Measurements from ENCODE around the gene CDH23. TPM values are rescaled to one million over a fixed set of nuclear protein-coding genes. Genes with fewer than 3 reads are reported as not detected.

CDH23 gene
- total and polyA plus RNA-seq, 2 donors from 2014 or later, result 1.1 to 6.4 TPM

DNA sequence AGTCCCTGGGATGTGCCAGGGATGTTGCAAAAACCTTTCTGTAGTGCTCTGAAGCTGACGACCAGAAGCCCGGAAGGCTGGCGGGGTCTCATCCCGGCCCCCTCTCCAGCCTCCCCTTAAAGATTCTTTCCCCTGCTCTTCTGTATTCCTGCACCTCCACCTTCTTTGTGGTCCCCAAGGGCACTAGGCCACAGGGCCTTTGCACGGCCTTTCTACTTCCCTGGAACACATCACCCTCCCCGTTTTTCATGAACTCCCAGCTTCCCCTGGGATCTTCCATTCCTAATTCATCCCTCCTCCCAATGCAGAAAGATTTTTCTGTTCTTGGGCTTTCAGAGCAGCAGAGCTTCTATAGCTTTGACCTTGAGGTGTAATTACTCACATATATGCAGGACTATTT is 127.0 kb downstream of the CDH23 start:
- no peak for DNase-seq
- TF ChIP-seq, protein P1, sequence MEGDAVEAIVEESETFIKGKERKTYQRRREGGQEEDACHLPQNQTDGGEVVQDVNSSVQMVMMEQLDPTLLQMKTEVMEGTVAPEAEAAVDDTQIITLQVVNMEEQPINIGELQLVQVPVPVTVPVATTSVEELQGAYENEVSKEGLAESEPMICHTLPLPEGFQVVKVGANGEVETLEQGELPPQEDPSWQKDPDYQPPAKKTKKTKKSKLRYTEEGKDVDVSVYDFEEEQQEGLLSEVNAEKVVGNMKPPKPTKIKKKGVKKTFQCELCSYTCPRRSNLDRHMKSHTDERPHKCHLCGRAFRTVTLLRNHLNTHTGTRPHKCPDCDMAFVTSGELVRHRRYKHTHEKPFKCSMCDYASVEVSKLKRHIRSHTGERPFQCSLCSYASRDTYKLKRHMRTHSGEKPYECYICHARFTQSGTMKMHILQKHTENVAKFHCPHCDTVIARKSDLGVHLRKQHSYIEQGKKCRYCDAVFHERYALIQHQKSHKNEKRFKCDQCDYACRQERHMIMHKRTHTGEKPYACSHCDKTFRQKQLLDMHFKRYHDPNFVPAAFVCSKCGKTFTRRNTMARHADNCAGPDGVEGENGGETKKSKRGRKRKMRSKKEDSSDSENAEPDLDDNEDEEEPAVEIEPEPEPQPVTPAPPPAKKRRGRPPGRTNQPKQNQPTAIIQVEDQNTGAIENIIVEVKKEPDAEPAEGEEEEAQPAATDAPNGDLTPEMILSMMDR (IDR thresholded peaks at IDR 0.05; ENCODE audit: borderline replicate concordance, extremely low read depth, insufficient read depth), result no peak
- Histone ChIP-seq H3K4me3 (ENCODE audit: low read length in 3 of 3) (no peak overlapping the region), H3K27me3 (ENCODE audit: control insufficient read depth, insufficient read depth, low read length) (no peaks in the 10 kb centered on the region), H3K36me3 (ENCODE audit: control insufficient read depth in 2 of 3, insufficient read depth in 3 of 3, low read length in 3 of 3) (no peaks in the 10 kb centered on the region), H3K4me1 (ENCODE audit: control insufficient read depth in 2 of 3, insufficient read depth in 2 of 3, low read depth in 1 of 3, low read length in 3 of 3) (peaks cover 0 to 6% (median 4%) of the 10 kb centered on the region in 3 donors), H3K9ac (ENCODE audit: low read length in 3 of 3) (no peak overlapping the region), H3K27ac (ENCODE audit: low read depth in 2 of 2, low read length in 2 of 2) (no peak overlapping the region), H3K9me3 (ENCODE audit: control insufficient read depth in 2 of 3, insufficient read depth in 1 of 3, low read length in 3 of 3) (no peaks in the 10 kb centered on the region)
- no peak for FAIRE-seq
- intact Hi-C loops (cut with DNase I), result no loop called here

DNA sequence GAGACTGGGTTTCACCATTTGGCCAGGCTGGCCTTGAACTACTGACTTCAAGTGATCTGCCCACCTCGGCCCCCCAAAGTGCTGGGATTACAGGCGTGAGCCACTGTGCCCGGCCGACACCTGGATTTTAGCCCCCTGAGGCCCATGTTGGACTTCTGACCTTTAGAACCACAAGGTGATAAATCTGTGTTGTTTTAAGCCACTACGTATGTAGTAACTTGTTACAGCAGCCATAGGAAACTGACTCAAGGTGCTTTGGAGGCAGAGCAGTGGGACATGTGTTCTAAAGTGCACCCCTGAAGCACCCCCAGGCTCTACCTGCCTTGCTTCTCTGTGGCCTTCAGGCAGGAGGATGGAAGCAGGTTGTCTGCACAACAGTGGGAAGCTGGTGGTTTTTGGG is 128.4 kb downstream of the CDH23 start:
- TF ChIP-seq, protein P1 (IDR thresholded peaks at IDR 0.05; ENCODE audit: borderline replicate concordance, extremely low read depth, insufficient read depth), result no peak
- H3K36me3 ChIP-seq (ENCODE audit: control insufficient read depth in 2 of 3, insufficient read depth in 3 of 3, low read length in 3 of 3), result no peaks in the 10 kb centered on the region
- DNase-seq (no peak), FAIRE-seq (no peak)
- H3K27ac ChIP-seq (ENCODE audit: low read depth in 2 of 2, low read length in 2 of 2), result no peak overlapping the region
- H3K4me3 ChIP-seq (ENCODE audit: low read length in 3 of 3), result no peak overlapping the region
- H3K9me3 ChIP-seq (ENCODE audit: control insufficient read depth in 2 of 3, insufficient read depth in 1 of 3, low read length in 3 of 3), result no peaks in the 10 kb centered on the region
- H3K27me3 ChIP-seq (ENCODE audit: control insufficient read depth, insufficient read depth, low read length), result no peaks in the 10 kb centered on the region
- H3K9ac ChIP-seq (ENCODE audit: low read length in 3 of 3), result no peak overlapping the region
- intact Hi-C loops (cut with DNase I), result no loop called here
- H3K4me1 ChIP-seq (ENCODE audit: control insufficient read depth in 2 of 3, insufficient read depth in 2 of 3, low read depth in 1 of 3, low read length in 3 of 3), result peaks cover 0 to 6% (median 4%) of the 10 kb centered on the region in 3 donors

DNA sequence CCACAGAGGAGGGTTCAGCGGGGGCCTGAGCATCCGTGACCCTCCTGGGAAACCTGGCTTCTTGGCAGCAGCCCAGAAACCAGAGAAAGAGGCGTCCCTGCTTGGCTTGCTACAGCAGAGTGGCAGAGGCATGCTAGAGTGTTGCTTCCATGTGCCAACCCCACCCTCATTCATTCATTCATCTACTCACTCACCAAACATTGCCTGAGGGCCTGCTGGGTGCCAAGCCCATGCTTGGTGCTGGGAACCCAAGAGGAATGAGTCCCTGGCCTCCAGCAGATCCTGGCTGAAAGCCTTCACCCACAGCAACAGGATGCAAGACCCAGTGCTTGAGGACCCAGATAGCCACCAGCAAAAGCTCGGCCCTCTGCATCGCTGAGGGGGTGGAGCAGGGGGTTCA is 129.0 kb downstream of the CDH23 start:
- Histone ChIP-seq H3K36me3 (ENCODE audit: control insufficient read depth in 2 of 3, insufficient read depth in 3 of 3, low read length in 3 of 3) (no peaks in the 10 kb centered on the region), H3K4me1 (ENCODE audit: control insufficient read depth in 2 of 3, insufficient read depth in 2 of 3, low read depth in 1 of 3, low read length in 3 of 3) (peaks cover 0 to 6% (median 4%) of the 10 kb centered on the region in 3 donors), H3K4me3 (ENCODE audit: low read length in 3 of 3) (no peak overlapping the region), H3K9ac (ENCODE audit: low read length in 3 of 3) (no peak overlapping the region), H3K9me3 (ENCODE audit: control insufficient read depth in 2 of 3, insufficient read depth in 1 of 3, low read length in 3 of 3) (no peaks in the 10 kb centered on the region), H3K27me3 (ENCODE audit: control insufficient read depth, insufficient read depth, low read length) (no peaks in the 10 kb centered on the region), H3K27ac (ENCODE audit: low read depth in 2 of 2, low read length in 2 of 2) (no peak overlapping the region)
- no peak for FAIRE-seq
- no peak for DNase-seq
- intact Hi-C loops (cut with DNase I), result no loop called here
- TF ChIP-seq, protein P1 (IDR thresholded peaks at IDR 0.05; ENCODE audit: borderline replicate concordance, extremely low read depth, insufficient read depth), result no peak

DNA sequence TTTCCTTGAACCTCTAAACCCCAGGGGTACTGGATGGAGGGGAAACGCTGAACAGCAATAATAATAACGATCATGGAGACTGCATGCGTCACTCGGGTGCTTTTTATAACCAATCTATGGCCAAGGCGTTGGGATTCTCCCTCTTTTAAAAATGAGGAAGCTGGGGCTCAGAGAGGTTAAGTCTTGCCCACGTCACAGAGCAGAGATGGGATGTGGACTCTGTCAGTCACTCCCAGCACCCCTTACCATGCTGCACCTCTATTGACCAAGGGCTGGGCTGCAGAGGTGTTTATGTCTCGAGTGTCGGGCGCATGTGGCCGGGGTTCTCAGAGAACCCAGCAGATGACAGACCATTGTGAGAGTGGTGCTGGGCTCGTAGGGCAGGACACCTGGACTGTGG is 129.9 kb downstream of the CDH23 start:
- Histone ChIP-seq H3K27me3 (ENCODE audit: control insufficient read depth, insufficient read depth, low read length) (no peaks in the 10 kb centered on the region), H3K36me3 (ENCODE audit: control insufficient read depth in 2 of 3, insufficient read depth in 3 of 3, low read length in 3 of 3) (no peaks in the 10 kb centered on the region)

More for the DNA sequence above, 129.9 kb downstream of the CDH23 start:
- intact Hi-C loops (cut with DNase I), result no loop called here
- no peak overlapping the region for H3K9ac ChIP-seq (ENCODE audit: low read length in 3 of 3)
- FAIRE-seq (no peak), DNase-seq (no peak)
- H3K27ac ChIP-seq (ENCODE audit: low read depth in 2 of 2, low read length in 2 of 2), result no peak overlapping the region
- no peaks in the 10 kb centered on the region for H3K9me3 ChIP-seq (ENCODE audit: control insufficient read depth in 2 of 3, insufficient read depth in 1 of 3, low read length in 3 of 3)
- H3K4me1 ChIP-seq (ENCODE audit: control insufficient read depth in 2 of 3, insufficient read depth in 2 of 3, low read depth in 1 of 3, low read length in 3 of 3), result peaks cover 0 to 6% (median 4%) of the 10 kb centered on the region in 3 donors
- H3K4me3 ChIP-seq (ENCODE audit: low read length in 3 of 3), result no peak overlapping the region
- TF ChIP-seq, protein P1 (IDR thresholded peaks at IDR 0.05; ENCODE audit: borderline replicate concordance, extremely low read depth, insufficient read depth), result no peak

Data from kidney (tissue), 14 donors.